Breast epithelium (tissue), 3 donors: ENCODE data around the gene TFB1M.

Source experiments
- CTCF ChIP-seq, 3 donors: fragments of 450-650 bp; IDR thresholded peaks; one replicate each; pipeline ENCODE4 v1.5.1; 2016 to 2017; ENCODE audit warnings: antibody characterized with exemption in 3 of 3, mild to moderate bottlenecking in 3 of 3, moderate library complexity in 3 of 3
- POLR2A ChIP-seq: fragments of 450-650 bp; IDR thresholded peaks from one replicate; pipeline ENCODE4 v1.6.1; 2016; ENCODE audit warnings: antibody characterized with exemption, mild to moderate bottlenecking, moderate library complexity
- POLR2AphosphoS5 ChIP-seq, 3 donors: sonication (generic); formaldehyde crosslinking; IDR thresholded peaks; one replicate each; pipeline ENCODE4 v1.6.1; 2017; ENCODE audit warnings: antibody characterized with exemption in 3 of 3

GRCh38 chr6:155319902-155320301, 5.6 kb upstream of the TFB1M start:
- TF ChIP-seq CTCF (IDR thresholded peaks at IDR 0.05) = no peak
- TF ChIP-seq POLR2AphosphoS5 (IDR thresholded peaks at IDR 0.05) = no peak
- TF ChIP-seq POLR2A = no peak
